ENCODE measurements around the gene ULK1. TPM values are rescaled to one million over a fixed set of nuclear protein-coding genes. Genes with fewer than 3 reads are reported as not detected.

The ULK1 gene
- total RNA-seq, 1 experiment from 2014 or later = 34.2 TPM

GRCh38 chr12:131913666-131914065, 19.2 kb downstream of the ULK1 start:
- H3K4me3 ChIP-seq (replicated peaks in 1 of 2; ENCODE audit: low read depth in 1 of 2, low read length in 2 of 2) = no peak overlapping the region
- H3K9ac ChIP-seq (ENCODE audit: low read length) = no peak overlapping the region
- H3K4me1 ChIP-seq (ENCODE audit: control insufficient read depth in 1 of 2, insufficient read depth in 2 of 2, low read length in 2 of 2) = peaks cover 12 to 14% of the 10 kb centered on the region in 2 experiments
- ChIA-PET CTCF (no interaction called here), POLR2A (no interaction called here), RAD21 (ENCODE audit: low non-redundant PET in 1 of 2, low total read pairs in 2 of 2, uncharacterized antibody in 2 of 2, unreplicated experiment in 2 of 2) (no interaction called here)
- H2AFZ ChIP-seq (ENCODE audit: low read depth, low read length, poor library complexity, severe bottlenecking) = no peak overlapping the region
- intact Hi-C loops (cut with micrococcal nuclease) = no loop called here
- peaks cover 0 to 10% of the 10 kb centered on the region in 2 experiments; a peak in 2 of 4 replicates for H3K36me3 ChIP-seq (ENCODE audit: control insufficient read depth in 1 of 2, insufficient read depth in 2 of 2, low read length in 2 of 2)
- ATAC-seq (no peak), DNase-seq (ENCODE audit: low read depth, low spot score) (no peak)
- no peaks in the 10 kb centered on the region for H3K9me2 ChIP-seq (ENCODE audit: insufficient read depth)
- no peaks in the 10 kb centered on the region for H3K79me2 ChIP-seq (ENCODE audit: insufficient read depth, low read length)
- no peaks in the 10 kb centered on the region for H3K27me3 ChIP-seq (ENCODE audit: insufficient read depth, low read length)
- BruUV-seq (replicated peaks) = no TSS peak
- H3K9me3 ChIP-seq (ENCODE audit: control insufficient read depth in 1 of 2, insufficient read depth in 1 of 2, low read depth in 1 of 2, low read length in 2 of 2) = no peaks in the 10 kb centered on the region
- no peak overlapping the region for H3K27ac ChIP-seq (ENCODE audit: low read depth, low read length)
- no peaks in the 10 kb centered on the region for H4K20me1 ChIP-seq (ENCODE audit: insufficient read depth)
- H3K4me2 ChIP-seq (ENCODE audit: low read length) = no peak overlapping the region
- TF ChIP-seq REST (IDR thresholded peaks at IDR 0.05; ENCODE audit: low read depth) (no peak), RAD21 (IDR thresholded peaks at IDR 0.05; ENCODE audit: low read depth) (no peak)

GRCh38 chr12:131914179-131914702, 19.8 kb downstream of the ULK1 start:
- no peaks in the 10 kb centered on the region for H3K9me2 ChIP-seq (ENCODE audit: insufficient read depth)
- BruUV-seq (replicated peaks) = no TSS peak
- H3K27ac ChIP-seq (ENCODE audit: low read depth, low read length) = no peak overlapping the region
- no peaks in the 10 kb centered on the region for H3K79me2 ChIP-seq (ENCODE audit: insufficient read depth, low read length)
- DNase-seq (ENCODE audit: low read depth, low spot score) = no peak
- H3K9ac ChIP-seq (ENCODE audit: low read length) = no peak overlapping the region
- CTCF ChIA-PET = no interaction called here
- intact Hi-C loops (cut with micrococcal nuclease) = no loop called here
- H3K4me3 ChIP-seq (replicated peaks in 1 of 2; ENCODE audit: low read depth in 1 of 2, low read length in 2 of 2) = no peak overlapping the region
- H2AFZ ChIP-seq (ENCODE audit: low read depth, low read length, poor library complexity, severe bottlenecking) = no peak overlapping the region
- POLR2A ChIA-PET = no interaction called here
- no peak for ATAC-seq
- no peaks in the 10 kb centered on the region for H4K20me1 ChIP-seq (ENCODE audit: insufficient read depth)
- RAD21 ChIA-PET (ENCODE audit: low non-redundant PET in 1 of 2, low total read pairs in 2 of 2, uncharacterized antibody in 2 of 2, unreplicated experiment in 2 of 2) = no interaction called here
- no peak overlapping the region for H3K4me2 ChIP-seq (ENCODE audit: low read length)
- peaks cover 0 to 10% of the 10 kb centered on the region in 2 experiments; a peak in 2 of 4 replicates for H3K36me3 ChIP-seq (ENCODE audit: control insufficient read depth in 1 of 2, insufficient read depth in 2 of 2, low read length in 2 of 2)
- H3K4me1 ChIP-seq (ENCODE audit: control insufficient read depth in 1 of 2, insufficient read depth in 2 of 2, low read length in 2 of 2) = peaks cover 12 to 14% of the 10 kb centered on the region in 2 experiments
- no peaks in the 10 kb centered on the region for H3K9me3 ChIP-seq (ENCODE audit: control insufficient read depth in 1 of 2, insufficient read depth in 1 of 2, low read depth in 1 of 2, low read length in 2 of 2)
- no peaks in the 10 kb centered on the region for H3K27me3 ChIP-seq (ENCODE audit: insufficient read depth, low read length)
- no peak for TF ChIP-seq SP1 (IDR thresholded peaks at IDR 0.05; ENCODE audit: low read depth)
- no peak for TF ChIP-seq CBX3 (IDR thresholded peaks at IDR 0.05; ENCODE audit: low read depth)
- no peak for TF ChIP-seq POLR2AphosphoS5 (IDR thresholded peaks at IDR 0.05; ENCODE audit: low read depth, low read length)
- no peak for TF ChIP-seq ZBTB33 (IDR thresholded peaks at IDR 0.05; ENCODE audit: extremely low read depth, insufficient replicate concordance, low read length)
- TF ChIP-seq POLR2A (IDR thresholded peaks at IDR 0.05; ENCODE audit: borderline replicate concordance, extremely low read depth, insufficient read depth, insufficient read length) = no peak
- TF ChIP-seq ATF3 (IDR thresholded peaks at IDR 0.05) = no peak
- no peak for TF ChIP-seq REST (IDR thresholded peaks at IDR 0.05; ENCODE audit: low read depth)
- no peak for TF ChIP-seq ELF1 (IDR thresholded peaks at IDR 0.05; ENCODE audit: borderline replicate concordance, low read depth)
- no peak for TF ChIP-seq EZH2 (IDR thresholded peaks at IDR 0.05)

Measured in HCT116 (cell line).